Activated naive CD8-positive, alpha-beta T cell treated with anti-CD3 and anti-CD28 coated beads for 36 hours (primary cell): ENCODE results near the gene PHC2. TPM values are rescaled to one million over a fixed set of nuclear protein-coding genes. Genes with fewer than 3 reads are reported as not detected.

Experiments
- DNase-seq: peaks from one replicate; pipeline ENCODE4 v3.0.0; 2021
- H3K27ac Mint-ChIP-seq: one replicate; pipeline ENCODE4 v1.8.0; 2022; ENCODE audit warnings: mild to moderate bottlenecking, moderate library complexity, mixed read lengths
- H3K27me3 Mint-ChIP-seq: one replicate; pipeline ENCODE4 v1.8.0; 2022; ENCODE audit warnings: mild to moderate bottlenecking, mixed read lengths
- H3K36me3 Mint-ChIP-seq: one replicate; pipeline ENCODE4 v1.8.0; 2021; ENCODE audit warnings: mild to moderate bottlenecking, mixed read lengths
- H3K4me1 Mint-ChIP-seq: one replicate; pipeline ENCODE4 v1.8.0; 2021; ENCODE audit warnings: mixed read lengths
- H3K4me3 Mint-ChIP-seq: one replicate; pipeline ENCODE4 v1.8.0; 2022; ENCODE audit warnings: mild to moderate bottlenecking, moderate library complexity, mixed read lengths
- H3K9me3 Mint-ChIP-seq: one replicate; pipeline ENCODE4 v1.8.0; 2022; ENCODE audit warnings: mixed read lengths
- total RNA-seq, 2 experiments: library from RNA; stranded (reverse); gene quantifications; one replicate each; pipeline ENCODE4 v1.2.3, GENCODE V29; 2021

The PHC2 gene
- total RNA-seq, 2 experiments from 2014 or later, result 26.9 to 28.7 TPM

- DNase-seq, result no peak
- no peaks in the 10 kb centered on the region for H3K27me3 Mint-ChIP-seq
- peaks cover 23% of the 10 kb centered on the region for H3K36me3 Mint-ChIP-seq
- no peaks in the 10 kb centered on the region for H3K9me3 Mint-ChIP-seq
- peak overlapping the region; percentile 93 for H3K27ac Mint-ChIP-seq
- H3K4me1 Mint-ChIP-seq, result peaks cover 37% of the 10 kb centered on the region
- H3K4me3 Mint-ChIP-seq, result peak overlapping the region; percentile 87
Observed at GRCh38 chr1:33350611-33351280, 80.1 kb downstream of the PHC2 start.

GRCh38 chr1:33349778-33350610, 80.9 kb downstream of the PHC2 start:
- Mint-ChIP-seq H3K4me1 (peaks cover 41% of the 10 kb centered on the region), H3K9me3 (no peaks in the 10 kb centered on the region), H3K36me3 (peaks cover 23% of the 10 kb centered on the region), H3K27me3 (no peaks in the 10 kb centered on the region), H3K27ac (peak overlapping the region; percentile 93), H3K4me3 (peak overlapping the region; percentile 87)
- DNase-seq, result peak; percentile 84

- DNase-seq, result peak; percentile 63
- Mint-ChIP-seq H3K4me1 (peaks cover 43% of the 10 kb centered on the region), H3K27ac (peak overlapping the region; percentile 93), H3K4me3 (peak overlapping the region; percentile 84), H3K9me3 (no peaks in the 10 kb centered on the region), H3K36me3 (peaks cover 23% of the 10 kb centered on the region), H3K27me3 (no peaks in the 10 kb centered on the region)
Observed at GRCh38 chr1:33349081-33349759, 81.7 kb downstream of the PHC2 start.

DNA sequence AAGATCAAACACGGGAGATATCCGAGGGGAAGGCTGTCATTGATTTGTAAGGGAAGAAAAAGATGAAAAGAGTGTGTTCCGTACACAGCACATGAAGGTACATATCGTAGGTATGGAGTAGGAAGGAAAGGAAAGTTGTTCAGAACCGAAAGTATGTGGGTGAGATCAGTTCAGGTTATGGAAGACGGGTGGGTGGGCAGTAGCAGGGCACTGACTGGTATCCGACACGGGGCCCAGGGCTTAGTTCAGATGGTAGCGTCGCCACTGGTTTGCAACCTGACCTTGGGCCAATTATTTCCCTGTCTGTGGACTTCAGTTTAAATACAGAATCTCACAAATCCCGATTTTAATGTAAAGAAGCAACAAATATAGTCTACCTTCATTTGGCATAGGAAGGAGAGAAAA, 82.2 kb downstream of the PHC2 start:
- Mint-ChIP-seq H3K4me3 (peak overlapping the region; percentile 84), H3K27ac (peak overlapping the region; percentile 93), H3K27me3 (no peaks in the 10 kb centered on the region), H3K36me3 (peaks cover 23% of the 10 kb centered on the region), H3K4me1 (peaks cover 45% of the 10 kb centered on the region), H3K9me3 (no peaks in the 10 kb centered on the region)
- DNase-seq, result peak; percentile 30

DNA sequence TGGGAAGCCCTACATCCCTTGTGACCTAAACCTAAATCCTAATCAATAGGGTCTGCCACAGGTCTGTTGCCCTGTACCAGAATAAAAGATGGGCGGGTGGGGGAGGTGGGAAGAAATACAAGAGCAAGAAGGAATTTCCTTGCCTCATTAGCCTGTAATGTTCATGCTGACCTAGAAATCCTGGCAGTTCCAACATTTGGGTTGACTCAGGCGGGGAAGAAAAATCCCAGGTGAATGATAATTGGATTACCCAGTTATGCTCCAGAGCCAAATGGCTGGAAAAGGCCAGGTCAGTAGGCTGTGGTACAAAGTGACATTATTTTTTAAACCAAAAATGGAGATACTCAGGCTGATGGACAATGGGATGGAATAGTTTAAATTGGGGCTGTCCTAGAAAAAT, 82.7 kb downstream of the PHC2 start:
- Mint-ChIP-seq H3K9me3 (no peaks in the 10 kb centered on the region), H3K27ac (peak overlapping the region; percentile 93), H3K4me3 (peak overlapping the region; percentile 84), H3K27me3 (no peaks in the 10 kb centered on the region), H3K4me1 (peaks cover 45% of the 10 kb centered on the region), H3K36me3 (peaks cover 23% of the 10 kb centered on the region)
- no peak for DNase-seq

DNA sequence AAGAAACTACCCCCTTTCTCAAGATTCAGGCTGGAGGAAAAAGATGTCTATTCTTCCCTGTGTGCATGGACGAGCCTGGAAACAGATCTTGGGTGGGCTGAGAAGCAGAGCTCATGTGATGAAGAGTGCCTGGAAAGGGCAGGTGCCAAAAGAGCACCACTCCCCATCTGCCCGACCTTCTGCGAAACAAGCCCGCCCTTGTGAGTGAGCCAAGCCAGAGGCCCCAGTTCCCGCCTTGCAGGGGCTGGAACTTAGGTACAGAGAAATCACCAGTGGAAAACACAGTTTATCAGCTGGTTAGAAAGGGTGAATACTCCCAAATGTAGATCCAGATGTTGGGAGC, 83.3 kb downstream of the PHC2 start:
- Mint-ChIP-seq H3K27ac (no peak overlapping the region), H3K9me3 (no peaks in the 10 kb centered on the region), H3K27me3 (no peaks in the 10 kb centered on the region), H3K36me3 (peaks cover 24% of the 10 kb centered on the region), H3K4me1 (peaks cover 49% of the 10 kb centered on the region), H3K4me3 (peak overlapping the region; percentile 84)
- DNase-seq, result no peak

GRCh38 chr1:33346927-33347649, 83.8 kb downstream of the PHC2 start:
- Mint-ChIP-seq H3K27ac (peak overlapping the region; percentile 44), H3K36me3 (peaks cover 25% of the 10 kb centered on the region), H3K9me3 (no peaks in the 10 kb centered on the region), H3K4me1 (peaks cover 54% of the 10 kb centered on the region), H3K27me3 (no peaks in the 10 kb centered on the region), H3K4me3 (peak overlapping the region; percentile 84)
- no peak for DNase-seq

GRCh38 chr1:33346533-33346926, 84.4 kb downstream of the PHC2 start:
- Mint-ChIP-seq H3K4me1 (peaks cover 54% of the 10 kb centered on the region), H3K9me3 (no peaks in the 10 kb centered on the region), H3K36me3 (peaks cover 25% of the 10 kb centered on the region), H3K27me3 (no peaks in the 10 kb centered on the region), H3K27ac (peak overlapping the region; percentile 44), H3K4me3 (peak overlapping the region; percentile 84)
- DNase-seq, result no peak

DNA sequence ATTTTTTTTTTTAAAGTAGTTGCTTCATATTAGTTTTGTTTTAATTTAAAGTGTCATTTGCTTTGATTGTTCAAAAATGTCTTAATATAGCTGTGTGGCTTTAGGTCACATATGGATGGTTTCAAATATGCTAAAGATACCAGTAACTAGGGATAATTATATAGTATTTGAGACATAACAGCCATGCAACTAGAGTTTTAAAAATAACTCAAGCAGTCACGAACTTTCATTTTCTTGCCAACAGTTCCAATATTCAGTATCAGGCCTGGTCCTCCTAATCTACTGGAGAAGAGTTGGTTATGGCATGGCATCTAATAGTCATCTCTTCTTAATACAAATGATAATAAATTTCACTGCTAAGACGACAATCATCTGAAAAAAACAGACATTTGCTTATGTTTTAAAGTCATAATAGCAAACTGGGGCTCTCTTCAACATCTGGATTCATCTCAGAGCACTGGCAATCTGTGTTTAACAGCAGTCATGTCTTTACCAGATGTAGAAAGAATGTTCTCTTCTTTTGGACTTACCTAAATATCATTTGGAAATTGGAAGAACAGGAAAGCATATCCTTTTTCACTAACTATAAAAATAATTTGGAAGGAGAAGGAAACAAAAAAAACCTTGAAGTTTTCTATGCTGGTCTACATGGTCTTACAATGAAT, 85.9 kb downstream of the PHC2 start:
- no peak overlapping the region for H3K4me3 Mint-ChIP-seq
- no peaks in the 10 kb centered on the region for H3K27me3 Mint-ChIP-seq
- H3K36me3 Mint-ChIP-seq, result peaks cover 19% of the 10 kb centered on the region
- H3K9me3 Mint-ChIP-seq, result no peaks in the 10 kb centered on the region
- H3K4me1 Mint-ChIP-seq, result peaks cover 52% of the 10 kb centered on the region
- H3K27ac Mint-ChIP-seq, result no peak overlapping the region
- no peak for DNase-seq

- Mint-ChIP-seq H3K36me3 (peaks cover 19% of the 10 kb centered on the region), H3K27ac (no peak overlapping the region), H3K9me3 (no peaks in the 10 kb centered on the region), H3K4me1 (peaks cover 58% of the 10 kb centered on the region), H3K27me3 (no peaks in the 10 kb centered on the region), H3K4me3 (no peak overlapping the region)
- no peak for DNase-seq
Observed at GRCh38 chr1:33343539-33343938, 87.4 kb downstream of the PHC2 start.

- H3K4me1 Mint-ChIP-seq, result peaks cover 53% of the 10 kb centered on the region
- H3K9me3 Mint-ChIP-seq, result no peaks in the 10 kb centered on the region
- no peaks in the 10 kb centered on the region for H3K27me3 Mint-ChIP-seq
- peaks cover 11% of the 10 kb centered on the region for H3K36me3 Mint-ChIP-seq
- H3K27ac Mint-ChIP-seq, result no peak overlapping the region
- H3K4me3 Mint-ChIP-seq, result no peak overlapping the region
- DNase-seq, result no peak
Observed at GRCh38 chr1:33342041-33342723, 88.7 kb downstream of the PHC2 start.

DNA sequence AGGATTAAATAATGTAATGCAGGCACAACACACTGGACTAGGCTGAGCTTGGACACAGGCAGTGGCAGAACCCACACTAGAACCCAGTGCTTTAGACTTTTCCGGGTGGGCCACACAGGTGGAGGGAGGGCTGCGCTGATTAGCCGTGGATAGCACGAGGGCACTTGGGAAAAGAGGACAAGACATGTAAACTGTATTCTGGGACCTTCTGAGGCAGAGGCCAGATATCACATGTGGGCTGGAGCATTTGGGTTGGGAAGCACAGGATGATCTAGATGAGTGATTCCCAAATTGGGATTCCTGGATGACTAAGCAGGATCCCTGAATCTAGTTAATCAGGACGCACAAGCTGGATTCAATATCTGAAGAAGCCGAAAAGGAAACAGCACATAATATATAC, 89.7 kb downstream of the PHC2 start:
- no peaks in the 10 kb centered on the region for H3K27me3 Mint-ChIP-seq
- DNase-seq, result no peak
- H3K36me3 Mint-ChIP-seq, result peaks cover 2% of the 10 kb centered on the region
- peaks cover 43% of the 10 kb centered on the region for H3K4me1 Mint-ChIP-seq
- no peak overlapping the region for H3K27ac Mint-ChIP-seq
- H3K9me3 Mint-ChIP-seq, result no peaks in the 10 kb centered on the region
- H3K4me3 Mint-ChIP-seq, result no peak overlapping the region

DNA sequence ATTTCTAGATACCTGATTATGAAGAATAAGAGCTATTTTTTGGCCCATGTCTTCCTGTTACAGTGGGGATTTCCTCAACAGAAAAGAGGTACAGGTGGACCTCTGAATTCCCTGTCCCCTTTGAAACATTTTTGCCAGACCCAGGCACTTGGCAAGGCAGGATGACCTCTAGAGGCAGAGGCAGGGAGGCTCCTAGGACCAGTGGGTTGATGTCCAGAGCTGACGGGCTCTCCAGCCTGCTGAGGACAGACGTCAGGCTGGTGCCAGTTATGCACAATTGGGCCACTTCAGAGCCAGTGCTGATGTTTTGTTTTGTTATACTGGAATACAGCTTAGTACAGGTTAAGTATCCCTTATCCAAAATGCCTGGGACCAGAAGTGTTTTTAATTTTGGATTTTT, 91.5 kb downstream of the PHC2 start:
- Mint-ChIP-seq H3K4me3 (no peak overlapping the region), H3K36me3 (peaks cover 2% of the 10 kb centered on the region), H3K27ac (no peak overlapping the region), H3K27me3 (no peaks in the 10 kb centered on the region), H3K9me3 (no peaks in the 10 kb centered on the region), H3K4me1 (peaks cover 40% of the 10 kb centered on the region)
- no peak for DNase-seq
